ENCODE measurements around the gene EDIL3.

The EDIL3 gene

DNA sequence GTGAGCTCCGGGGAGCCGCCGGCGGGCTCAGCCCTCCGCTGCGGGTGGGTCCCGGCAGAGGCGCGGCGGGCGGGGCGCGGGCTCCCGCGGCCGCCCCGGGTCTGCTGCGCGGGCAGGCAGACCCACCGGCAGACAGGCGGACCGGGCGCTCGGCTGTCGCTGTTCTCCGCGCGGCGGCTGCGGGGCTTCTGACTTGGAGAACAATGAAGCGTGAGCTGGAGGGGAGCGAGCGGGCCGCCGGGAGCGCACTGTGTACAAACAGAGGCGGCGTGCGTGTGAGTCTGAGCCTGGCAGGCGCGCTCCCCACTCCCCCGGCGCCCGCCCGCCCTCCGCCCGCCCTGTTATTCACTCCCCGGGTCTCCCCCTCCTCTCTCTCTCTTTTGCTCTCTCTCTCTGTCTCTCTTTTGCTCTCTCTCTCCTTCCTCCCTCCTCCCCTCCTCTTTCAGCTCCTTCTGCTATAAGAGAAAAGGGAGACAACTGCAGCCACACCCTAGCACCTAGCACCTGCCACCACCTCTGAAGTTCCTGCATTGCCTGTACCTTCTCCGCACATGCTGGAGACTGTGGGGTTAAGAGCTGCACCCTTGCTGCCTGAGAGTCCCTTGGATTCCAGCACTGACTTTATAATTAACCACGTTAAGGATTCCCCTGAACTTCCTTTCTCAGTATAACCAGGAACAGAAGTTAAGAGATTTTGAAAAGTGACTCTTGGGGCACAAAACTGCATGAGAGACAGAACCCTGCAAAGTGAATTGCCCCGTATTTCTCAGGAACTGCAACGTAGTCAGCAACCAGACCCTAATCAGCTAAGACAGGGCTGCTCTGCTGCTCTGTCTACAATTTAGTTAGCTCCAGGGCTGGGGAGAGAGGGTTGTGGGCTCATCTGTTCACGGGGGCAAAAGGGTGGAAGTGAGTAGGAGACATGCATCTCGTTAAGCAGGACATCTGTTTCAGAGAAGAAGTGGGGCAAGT is at the start of gene EDIL3:
Gene EDIL3 (minus strand): TSS at position 277 of the 972 bp plus-strand sequence. CDS start 506 bp downstream, outside the sequence.
- no peak for DNase-seq

- no peak for DNase-seq
Measured at GRCh38 chr5:84433461-84433860, 48.8 kb upstream of the EDIL3 start.

DNA sequence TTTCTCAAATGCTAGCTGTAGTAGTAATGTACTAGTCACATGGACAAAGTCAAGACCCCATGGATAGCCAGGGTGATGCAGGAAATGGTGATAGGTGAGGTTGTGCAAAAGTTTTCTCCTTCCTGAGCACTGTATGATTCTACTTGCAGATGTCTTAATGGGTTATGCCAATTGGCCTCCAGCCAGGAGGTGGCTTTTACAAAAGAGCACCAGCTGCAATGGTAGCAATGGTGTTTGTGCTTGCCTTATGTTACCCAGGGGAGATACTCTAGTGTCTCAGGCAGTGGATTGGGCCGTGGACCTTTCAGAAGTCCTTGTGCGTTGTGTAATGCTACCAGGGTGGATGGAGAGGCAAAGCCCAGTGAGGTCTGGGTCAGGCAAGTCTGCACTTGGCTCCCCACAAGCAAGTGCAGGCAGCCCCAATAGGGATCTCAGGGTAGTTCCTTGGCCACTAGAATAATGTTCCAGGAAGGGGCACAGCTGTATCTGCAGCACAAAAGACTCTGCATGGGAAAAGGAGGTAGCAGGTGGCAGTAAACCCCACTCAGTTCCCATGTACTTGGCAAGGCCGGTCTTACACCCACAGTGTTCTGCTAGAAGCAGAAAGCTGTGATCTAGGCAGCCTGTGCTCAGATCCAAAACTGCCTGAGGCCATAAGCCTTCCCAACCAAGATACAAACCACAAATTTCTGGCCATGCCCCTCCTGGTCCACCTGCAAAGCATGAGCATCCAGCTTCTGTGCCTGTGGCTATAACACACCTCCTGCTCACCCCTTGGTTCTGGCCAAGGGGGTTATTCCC is 46.4 kb upstream of the EDIL3 start:
- no peak for DNase-seq

DNA sequence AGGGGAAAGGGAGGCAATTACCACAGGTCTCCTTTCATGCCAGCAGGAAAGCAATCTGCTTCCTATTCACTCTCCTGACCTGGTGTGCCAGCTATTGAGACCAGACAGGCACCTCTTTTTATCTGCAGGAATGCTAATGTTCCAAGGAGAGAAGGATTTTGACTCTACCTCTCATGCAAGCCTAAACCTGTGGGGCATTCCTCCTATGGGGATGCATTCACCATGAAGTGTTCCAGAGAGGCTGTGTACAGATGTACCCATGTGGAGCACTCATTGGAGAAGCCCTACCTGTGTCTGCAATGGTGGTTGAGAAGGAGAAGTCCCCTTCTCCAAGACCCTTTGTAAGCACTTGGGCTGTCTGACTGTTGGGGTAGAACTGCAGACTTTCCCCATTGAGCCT is 45.4 kb upstream of the EDIL3 start:
- no peak for DNase-seq

- DNase-seq, result no peak
Measured at GRCh38 chr5:84425365-84425881, 40.7 kb upstream of the EDIL3 start.

DNA sequence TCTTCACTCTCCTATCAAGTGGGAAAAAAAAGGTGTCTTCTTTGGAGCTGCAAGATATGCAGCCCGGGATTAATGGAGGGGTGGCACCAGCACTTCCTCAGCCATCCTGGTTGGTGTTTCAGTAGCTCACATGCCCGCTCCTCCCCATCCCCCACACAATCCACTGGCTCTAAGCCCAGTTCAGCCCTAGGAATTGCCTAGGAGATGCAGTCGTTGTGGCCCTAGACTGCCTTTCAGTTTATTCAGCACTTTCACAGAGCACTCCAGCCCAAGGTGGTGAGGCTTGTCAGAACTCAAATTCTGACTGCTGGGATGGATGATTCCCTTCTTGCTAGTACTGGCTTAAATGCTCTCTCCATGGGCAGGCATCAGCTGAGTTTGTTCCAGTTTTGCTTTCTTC is 35.1 kb upstream of the EDIL3 start:
- no peak for DNase-seq

GRCh38 chr5:84411832-84412605 is 27.3 kb upstream of the EDIL3 start:
- DNase-seq, result no peak

- no peak for DNase-seq
Measured at GRCh38 chr5:84406111-84406510, 21.4 kb upstream of the EDIL3 start.

DNA sequence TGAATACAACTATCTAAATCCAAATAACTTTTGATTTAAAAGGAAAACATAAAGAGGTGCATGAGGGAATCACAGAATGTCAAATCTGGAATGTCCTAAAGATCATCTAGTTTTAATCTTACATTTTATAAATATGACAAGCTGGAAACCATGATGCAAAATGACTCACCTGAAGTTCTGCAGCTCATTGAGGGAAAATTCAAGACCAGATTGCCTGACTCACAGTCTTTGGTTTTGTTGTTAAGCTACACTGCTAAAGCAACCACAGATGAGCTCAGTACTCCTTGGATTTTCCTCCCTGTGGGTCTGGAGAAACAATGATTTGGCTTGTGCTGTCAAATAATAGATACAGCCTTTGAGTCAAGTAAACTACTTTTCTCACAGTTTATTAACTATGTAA is 19.1 kb upstream of the EDIL3 start:
- no peak for DNase-seq

DNA sequence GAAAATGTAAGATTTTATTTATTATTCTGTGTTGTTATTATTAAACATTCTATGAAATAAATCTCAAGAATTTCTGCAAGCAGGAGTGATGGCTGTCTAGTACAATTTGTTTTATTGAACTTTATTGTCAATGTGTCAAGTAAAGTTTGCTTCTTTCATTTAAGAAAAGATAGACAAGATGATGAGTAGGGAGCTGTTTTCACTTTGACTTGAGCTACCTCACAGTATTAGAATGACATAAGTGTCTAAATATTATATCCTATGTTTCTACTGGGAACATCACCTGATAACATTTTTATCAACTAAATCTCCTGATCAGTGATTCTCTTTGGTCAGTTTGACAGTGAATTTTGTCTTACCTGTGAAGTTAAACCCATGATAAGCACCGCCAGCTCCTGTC is 12.7 kb upstream of the EDIL3 start:
- DNase-seq, result no peak

DNA sequence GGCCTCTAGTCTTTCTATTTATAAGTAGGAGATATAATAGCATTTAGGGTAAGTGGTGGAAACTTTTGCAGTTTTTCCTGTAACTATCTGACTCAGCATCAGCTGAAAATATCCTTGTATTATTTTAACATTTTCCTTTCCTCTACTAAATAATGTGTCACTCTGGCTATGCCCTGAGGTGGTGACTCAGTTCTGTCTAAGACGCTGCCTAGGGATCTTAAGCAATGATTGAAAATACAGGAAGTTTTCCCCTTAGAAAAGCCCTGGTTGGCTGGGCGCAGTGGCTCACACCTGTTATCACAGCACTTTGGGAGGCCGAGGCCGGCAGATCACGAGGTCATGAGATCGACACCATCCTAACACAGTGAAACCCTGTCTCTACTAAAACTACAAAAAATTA is 9.3 kb upstream of the EDIL3 start:
- DNase-seq, result no peak

DNA sequence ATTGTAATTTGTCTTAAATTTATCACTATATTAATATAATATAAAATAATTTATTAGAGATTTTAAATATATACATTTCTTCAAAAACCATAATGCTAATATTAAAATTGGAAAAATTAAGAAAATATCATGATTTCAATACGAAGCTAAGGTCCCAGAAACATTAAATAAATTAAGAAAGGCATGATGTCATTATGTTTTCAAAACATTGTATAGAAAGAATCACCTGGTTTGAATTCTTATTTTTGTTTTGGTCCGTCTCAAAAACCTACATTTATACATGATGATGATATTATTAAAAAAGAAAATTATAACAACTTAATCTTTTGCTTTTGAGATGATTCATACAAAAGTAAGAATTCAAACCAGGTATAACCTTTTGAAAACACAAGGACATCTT is 8.2 kb upstream of the EDIL3 start:
- DNase-seq, result no peak

DNA sequence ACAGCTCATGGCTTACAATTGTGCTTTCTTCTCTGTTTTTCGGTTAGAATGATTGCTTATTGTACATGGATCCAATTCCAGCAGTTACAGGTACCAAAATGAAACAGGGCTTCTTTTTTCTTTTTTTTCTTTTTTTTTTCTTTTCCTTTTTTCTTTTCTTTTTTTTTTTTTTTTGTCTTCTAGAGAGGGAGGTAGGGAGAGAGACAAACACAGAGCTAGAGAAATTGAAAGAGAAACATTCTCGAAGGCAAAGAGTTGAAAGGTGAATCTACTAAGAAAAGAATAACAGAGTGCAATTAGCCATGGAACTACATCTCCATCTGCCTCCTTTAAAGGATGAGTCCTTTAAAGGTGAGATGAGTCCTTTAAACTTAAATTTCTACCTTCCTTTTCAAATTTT is 1.0 kb upstream of the EDIL3 start:
- DNase-seq, result no peak

GRCh38 chr5:84383816-84384603 is 670 bp downstream of the EDIL3 start:
- no peak for DNase-seq

GRCh38 chr5:84383296-84383815 is 1.3 kb downstream of the EDIL3 start:
- DNase-seq, result no peak

DNA sequence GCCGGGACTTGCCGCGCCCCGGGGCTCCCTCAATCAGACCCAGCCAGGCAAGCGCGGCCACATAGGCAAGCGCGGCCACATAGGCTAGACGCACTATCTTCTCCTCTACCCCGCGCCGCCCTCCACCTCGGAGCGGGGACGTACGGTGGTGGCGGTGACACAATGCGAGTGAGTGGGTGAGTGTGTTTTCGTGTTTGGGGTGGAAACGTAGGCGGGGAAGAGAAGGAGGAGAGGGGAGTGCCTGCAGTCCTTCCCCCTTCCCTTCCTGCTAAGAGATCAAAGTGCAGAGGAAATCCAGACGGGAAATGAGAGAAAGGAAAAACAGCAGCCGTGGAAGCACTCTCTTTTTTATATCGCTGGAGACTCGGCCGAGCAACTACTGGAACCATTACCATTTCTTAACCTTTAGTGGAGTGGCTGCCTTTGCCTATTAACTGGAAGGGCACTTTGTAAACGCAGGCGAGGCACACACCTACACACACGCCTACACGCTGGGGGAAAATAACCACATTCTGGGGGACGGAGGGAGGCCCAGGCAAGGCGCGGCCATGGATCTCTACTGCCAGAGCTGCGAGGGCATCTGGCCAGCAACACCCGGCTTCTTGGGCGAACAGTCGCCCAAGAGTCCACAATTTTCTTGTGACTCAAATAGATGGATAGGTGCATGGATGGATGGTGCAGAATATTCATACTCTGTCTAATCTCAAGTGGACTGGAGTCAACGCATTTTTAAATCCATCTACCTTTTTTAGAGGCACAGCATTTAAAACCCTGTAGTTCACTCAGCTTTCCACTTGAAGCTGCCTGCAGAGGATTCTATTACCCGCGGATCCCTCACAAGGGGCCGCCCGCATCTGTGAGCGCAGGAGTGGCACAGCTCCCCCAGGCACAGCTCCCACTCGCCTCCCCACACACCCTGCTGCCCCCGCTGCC is 2.1 kb downstream of the EDIL3 start:
- DNase-seq, result no peak

DNA sequence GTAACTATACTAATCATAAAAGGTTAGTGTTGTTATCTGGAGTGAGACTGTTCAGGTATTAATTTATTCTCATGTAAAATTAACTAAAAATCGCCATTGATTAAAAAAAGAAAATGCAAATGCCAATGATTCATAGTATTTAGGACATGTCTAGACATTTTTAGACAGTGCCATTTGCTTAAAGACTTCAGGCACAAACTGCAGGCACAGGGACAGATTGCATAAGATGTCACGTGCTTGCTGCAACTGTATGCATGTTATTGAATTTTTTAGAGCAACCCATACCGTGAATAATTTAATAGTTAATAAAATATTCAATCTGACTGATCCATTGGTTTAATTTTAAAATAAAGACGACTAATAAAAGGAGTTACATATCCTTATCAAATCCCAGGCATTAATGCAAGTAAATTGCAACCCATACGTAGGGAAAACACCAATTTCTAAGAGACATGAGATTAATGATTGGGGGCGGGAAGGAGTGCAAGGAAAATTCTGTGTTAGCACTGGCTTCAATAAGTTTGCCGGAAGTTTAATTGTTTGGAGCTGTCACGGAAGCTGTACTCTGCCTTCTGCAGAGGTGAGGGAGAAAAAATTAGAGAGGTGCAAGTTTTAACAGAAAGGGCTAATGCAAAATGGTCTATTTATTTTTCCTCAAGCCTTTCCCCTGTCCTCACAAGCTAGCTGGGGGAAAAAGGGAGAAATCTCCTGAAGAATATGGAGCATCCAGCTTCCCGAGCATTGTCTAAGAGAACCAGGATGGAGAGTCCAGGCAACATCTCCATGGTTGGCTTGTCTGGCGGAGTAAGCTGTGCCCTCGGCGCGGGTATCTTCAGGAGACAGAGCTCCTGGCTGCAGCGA is 2.9 kb downstream of the EDIL3 start:
- no peak for DNase-seq

DNA sequence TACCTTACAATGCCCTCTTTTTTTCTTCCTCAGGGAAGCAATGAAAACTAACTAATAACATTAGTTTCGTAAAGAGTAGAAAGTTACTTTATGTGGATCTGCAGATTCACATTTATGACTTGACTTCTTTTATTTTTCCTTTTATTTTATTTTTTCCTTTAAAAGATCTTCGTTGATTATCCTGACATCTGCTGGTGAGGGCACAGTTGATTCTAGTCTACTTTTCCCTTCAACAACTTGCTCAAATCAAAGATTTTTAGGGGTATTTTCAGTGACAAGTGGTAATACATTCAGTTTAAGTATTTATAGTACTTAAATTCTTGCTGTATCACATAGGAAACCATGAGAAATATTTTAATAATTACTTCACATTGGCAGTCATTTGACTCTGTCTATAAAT is 4.9 kb downstream of the EDIL3 start:
- DNase-seq, result no peak

GRCh38 chr5:84378961-84379360 is 5.7 kb downstream of the EDIL3 start:
- no peak for DNase-seq

GRCh38 chr5:84378420-84378819 is 6.3 kb downstream of the EDIL3 start:
- DNase-seq, result no peak

Data from NCI-H187 (cell line).